GM18508 (cell line): ENCODE data around the gene TBC1D5.

ENCODE experiments used
- ATAC-seq: cut with Tn5 transposase; IDR thresholded peaks from one replicate; pipeline ENCODE4 v1.9.1; 2021; ENCODE audit warnings: moderate number of reproducible peaks; ENCODE audit not compliant: insufficient read depth, unreplicated experiment

TBC1D5 gene

DNA sequence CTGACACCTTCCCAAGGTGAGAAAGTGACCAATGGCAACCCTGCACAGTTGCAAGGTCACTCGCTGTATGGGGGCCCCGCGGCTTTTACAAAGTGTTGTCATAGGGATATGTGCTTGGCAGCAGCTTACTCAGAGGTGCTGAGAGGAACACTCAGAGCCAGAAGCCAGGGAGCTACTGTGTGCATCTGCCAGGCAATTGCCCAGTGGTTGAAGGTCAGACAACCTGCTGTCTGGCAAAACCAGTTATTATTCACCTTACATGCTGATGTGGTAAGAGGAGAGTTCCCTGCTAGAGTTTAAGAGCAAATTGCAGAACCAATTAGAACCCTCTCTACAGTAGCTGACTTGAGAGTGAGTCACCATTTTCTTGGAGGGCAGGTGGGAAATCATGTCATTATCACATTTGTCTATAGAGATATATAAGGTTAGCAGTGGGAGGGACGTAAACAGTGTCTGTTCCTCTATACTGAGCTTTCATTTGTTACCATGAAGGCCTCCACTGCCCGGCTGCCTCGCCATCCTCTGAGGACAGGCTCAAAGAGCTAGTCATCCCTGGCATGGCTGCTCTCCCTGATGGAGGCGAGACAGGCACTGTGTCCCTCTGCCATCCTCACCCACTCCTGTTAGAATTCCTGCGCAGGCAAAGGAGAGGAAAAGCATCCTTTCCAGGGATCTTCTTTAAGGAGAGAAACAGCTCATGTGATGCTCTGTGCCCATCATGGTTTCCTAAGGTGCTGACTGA is 583.3 kb downstream of the TBC1D5 start:
- no peak for ATAC-seq

DNA sequence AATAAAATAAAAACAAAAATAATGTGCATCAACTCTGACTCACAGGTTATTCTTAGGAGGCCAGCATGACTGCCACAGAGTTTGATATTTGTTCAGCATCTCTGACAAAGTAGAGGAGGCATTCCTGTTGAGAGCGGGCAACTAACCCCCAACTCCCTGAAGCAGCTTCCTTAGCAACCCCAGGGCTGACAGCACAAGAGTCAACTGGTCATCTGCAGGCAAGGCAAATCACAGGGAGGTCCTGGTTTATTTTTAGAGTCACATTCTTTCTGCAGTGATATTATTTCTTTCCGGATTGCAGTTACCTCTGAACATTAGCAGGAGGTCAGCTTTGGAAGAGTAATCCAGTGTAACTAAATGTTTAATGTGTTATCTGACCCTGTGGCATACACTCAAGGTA is 584.7 kb downstream of the TBC1D5 start:
- no peak for ATAC-seq

DNA sequence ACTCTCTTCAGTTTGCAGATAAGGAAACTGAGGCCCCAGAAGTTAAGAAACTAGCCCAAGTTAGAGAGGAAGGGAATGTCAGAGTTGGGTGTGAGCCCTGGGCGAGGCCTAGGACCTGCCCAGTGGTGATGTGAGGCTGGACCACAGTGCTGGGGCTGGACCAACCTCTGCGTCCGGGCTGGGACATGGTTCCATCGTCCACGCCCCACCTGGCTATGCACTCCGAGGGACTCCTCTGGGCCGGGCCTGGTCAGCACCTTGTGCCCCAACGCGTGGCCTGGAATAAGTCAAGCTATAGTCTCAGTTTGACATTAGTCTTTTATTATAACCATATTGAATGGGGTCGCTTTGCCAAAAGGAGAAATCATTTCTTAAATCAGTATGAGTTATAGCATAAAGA is 585.6 kb downstream of the TBC1D5 start:
- no peak for ATAC-seq

DNA sequence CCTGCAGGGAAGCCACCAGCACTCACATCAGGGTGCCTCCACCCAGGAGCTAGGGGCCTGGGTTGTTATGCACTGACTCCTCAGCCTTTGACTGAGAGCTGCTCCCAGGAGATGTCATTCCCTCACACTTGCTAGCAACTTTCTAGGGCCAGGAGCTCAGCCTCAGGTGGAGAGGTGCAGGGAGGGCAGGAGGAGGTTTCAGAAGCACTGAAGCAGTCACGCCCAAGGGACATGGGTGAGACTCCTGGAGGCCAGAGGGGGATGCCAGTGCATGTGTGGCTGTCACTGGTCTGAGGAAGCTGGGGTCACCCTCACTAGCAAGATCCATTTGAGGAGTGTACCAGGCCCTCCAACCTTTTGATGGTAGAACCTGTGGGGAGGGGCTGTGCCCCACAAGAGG is 586.5 kb downstream of the TBC1D5 start:
- no peak for ATAC-seq

DNA sequence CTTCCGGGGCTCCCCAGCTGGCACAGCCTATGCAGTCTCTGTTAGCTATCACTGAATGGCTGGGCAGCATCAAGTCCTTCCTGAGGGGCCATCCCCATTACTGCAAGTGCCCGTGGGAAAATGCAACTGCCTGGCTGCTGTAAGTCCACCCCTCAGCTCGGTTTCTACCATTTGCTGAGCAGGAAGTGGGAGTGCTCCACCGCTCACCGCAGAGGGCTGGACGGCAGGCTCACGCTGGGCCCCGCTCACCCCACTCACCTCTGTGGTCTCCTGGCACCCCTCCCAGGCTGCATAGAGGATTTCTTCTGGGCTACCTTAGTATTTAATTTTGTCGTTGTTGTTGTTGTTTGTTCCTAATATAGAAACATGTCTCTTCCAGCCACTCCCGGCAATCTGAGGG is 587.5 kb downstream of the TBC1D5 start:
- ATAC-seq: no peak

DNA sequence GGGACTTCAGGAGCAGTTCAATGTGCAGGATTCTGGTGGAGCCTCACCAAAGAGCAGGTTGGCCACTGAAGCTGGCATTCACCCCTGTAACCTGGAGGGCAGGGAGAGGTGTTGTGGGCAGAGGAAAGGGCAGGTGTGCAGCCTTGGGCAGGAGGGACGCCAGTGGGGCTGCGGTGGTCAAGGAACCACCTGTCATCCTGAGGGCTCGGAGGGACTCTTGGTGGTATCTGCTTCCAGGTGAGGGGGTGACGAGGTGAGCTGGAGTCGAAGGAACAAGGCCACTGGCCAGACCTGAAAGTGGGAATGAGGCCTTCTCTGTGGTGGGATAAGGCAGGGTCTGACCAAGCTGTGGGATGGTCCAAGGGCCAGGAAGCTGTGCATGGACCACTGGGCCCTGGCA is 588.2 kb downstream of the TBC1D5 start:
- no peak for ATAC-seq

DNA sequence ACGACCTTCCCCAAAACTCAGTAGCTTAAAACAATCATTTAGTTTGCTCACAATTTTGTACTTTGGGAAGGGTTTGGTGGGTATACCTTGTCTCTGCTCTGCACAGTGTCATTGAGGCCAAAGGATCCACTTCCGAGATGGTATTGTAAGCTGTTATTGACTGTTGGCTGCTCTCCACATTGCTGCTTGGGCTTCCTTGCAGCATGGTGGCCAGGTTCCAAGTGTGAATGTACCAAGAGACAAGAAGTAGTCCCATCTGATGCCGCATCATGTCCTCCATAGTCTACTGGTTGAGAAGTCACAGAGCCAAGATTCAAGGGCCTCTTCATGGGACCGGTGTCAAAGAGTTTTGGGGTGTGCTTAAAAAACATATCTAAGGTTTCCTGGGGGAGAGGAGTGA is 589.2 kb downstream of the TBC1D5 start:
- no peak for ATAC-seq

DNA sequence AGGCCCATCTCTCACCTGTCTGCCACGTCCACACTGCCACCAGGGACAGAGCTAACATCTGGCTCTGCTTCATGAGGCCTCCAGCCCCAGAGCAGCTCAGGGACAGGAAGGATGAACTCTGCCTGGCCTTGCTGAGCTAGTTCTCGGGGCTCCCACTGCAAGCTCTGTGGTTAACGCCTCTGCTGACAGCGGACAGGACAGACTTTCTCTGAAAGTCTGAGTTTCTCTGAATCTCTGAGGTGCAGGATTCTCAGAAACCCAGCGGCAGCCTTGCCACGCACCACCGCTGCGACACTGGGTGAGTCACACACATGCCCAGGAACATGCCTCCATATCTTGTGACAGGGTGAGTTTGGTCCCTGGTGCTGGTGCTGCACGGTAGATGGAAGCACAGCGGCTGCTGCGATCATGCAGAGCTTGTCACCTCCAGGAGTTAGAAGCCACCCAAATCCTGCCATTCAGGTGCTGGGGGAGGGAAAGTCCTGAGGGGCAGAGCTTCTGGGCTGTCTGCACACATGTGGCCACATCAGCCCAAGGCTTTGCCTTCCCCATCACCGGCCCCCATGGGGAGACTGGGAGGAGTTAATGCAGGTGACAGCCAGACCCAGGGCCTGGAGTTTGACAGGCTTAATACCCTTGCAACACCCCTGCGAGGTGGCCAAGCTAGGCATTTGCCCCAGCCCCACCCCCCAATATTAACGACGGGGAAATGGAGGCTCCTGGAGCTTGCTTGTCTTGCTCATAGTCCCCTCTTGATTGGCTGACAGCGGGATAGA is 590.6 kb downstream of the TBC1D5 start:
- ATAC-seq: peak; percentile 96

DNA sequence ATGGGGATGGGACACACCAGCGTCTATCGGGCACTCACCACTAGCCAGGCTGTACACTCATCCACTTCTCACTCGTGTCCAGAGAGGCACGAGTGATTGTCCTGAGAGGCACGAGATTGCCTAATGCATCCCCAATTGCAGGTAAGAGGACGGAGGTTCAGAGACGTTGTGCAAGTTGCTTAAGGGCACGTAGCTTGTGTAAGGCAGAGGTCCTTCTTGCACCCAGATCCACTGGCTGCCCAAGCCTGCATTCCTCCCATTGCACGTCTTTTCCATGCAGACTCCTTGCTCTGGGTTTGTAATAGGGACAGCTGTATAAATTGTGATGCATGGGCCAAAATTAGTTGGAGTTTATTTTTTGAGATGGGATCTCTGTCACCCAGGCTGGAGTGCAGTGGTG is 593.4 kb downstream of the TBC1D5 start:
- no peak for ATAC-seq

DNA sequence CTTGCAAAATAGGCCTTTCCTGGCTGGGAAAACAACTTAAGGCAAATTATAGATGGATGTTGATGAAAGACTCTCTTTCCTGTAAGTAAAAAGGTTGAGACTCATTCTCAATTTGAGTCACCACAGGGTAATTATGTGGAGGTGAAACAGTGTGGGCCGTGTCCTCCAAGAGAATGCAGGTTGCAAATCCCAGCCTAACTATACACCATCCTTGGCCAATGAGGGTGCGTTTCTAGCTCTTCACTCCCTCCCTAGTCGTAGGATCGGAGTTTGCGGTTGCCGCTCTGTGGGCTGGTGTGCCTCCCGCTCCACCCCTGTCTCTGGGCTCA is 597.8 kb downstream of the TBC1D5 start:
- no peak for ATAC-seq

DNA sequence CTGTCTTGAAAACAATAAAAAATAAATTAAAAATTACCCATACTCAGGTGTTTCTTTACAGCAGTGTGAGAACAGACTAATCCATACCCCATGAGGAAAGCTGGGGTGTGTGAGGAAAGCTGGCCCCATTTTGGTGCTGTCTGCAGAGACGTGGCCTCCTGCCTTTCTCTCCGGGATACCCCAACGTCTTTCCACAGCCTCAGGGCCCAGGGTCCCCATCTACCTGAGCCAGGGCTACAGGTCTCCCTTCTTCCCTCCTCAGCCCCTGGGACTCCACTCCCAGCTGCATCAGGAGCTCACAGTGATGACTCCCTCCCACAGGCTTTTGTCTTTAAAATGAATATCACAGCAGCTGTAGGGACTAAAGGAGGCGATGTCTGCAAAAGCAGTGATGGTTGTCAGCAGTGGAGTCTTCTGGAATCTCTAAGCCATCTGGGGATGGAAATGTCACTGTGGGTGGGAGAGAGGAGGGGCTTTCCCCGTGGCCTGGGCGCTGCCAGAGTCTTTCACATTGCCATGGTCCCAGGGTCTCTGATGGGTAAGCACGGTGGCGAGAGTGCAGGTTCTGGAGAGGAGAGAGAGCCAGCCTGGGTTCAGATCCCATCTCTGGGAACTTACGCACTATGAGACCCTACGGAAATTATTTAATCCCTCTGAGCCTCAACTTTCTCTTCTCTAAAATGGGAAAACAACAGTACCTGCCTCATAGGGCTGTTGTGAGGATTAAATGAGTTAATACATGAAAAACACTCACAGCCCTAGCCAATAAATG is 598.4 kb downstream of the TBC1D5 start:
- ATAC-seq: no peak

DNA sequence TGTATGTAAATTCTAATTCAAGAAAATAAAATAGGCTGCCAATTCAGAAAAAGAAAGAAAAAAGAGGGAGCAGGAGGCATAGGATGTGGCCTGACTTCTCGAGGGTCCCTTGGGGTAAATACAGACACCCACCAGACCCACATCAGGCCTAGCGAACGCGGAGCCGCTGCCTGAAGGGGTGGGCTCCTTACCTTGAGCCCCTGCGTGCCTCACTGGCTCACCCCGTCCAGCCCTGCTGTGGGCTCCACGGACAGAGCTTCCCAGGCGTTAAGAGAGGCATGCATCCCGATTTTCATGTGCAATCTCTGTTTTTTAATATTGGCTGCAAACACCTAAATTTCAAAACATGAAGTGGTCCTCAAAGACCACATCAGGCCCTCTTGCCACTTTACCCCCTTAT is 599.9 kb downstream of the TBC1D5 start:
- ATAC-seq: no peak

DNA sequence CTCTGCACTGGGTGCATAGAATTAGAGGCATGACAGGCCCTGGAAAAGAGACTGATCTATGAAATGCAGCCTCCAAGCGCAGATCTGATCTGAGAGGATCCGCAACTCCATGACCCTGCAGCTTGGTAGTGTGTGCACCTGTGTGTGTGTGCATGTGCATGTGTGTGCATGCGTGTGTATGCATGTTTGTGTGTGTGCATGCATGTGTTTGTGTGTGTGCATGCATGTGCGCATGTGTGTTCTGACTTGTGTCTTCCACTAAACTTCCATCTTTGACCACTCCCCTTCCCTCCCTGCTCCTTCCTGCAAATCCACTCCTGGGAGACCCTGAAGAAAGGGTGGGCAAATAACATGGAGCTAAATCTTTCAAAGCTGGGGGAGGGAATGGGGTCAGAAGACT is 600.7 kb downstream of the TBC1D5 start:
- ATAC-seq: no peak

DNA sequence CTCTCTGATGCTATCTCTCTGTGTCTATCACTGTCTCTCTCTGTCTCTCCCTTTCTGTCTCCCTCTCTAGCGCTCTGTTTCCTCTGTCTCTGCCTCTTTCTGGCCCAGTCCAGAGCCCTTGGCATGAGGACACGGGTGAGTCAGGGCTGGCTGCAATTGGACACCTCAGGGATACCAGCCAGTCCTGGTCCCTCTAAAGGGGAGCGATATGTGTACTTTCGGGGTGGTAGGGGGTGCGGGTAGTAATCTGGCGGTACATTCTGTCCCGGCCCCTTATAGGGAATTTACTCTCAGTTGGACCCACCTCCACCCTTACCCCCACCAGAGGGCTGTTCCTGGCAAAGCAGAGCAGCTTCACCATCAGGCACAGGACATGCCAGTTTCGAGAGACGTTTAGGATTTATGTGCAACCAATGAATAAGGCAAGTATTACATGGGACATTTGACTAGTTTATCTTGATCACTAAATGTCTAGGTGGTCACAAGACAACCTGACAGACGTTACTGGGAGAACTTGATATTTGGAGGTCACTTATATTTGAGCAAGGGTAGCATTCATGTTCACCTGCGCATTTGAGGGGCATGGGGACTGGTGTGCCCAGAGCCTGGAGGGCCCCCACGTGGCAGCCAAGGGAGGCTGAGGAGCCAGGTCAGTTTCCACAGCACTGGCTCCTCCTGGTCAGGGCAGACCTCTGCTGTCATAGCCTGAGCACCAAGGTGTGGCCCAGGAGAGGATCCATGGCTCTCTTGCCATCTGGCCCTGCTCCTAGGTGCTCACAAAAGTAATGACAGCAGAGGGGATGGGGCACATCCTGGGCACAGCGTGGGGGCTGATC is 601.5 kb downstream of the TBC1D5 start:
- ATAC-seq: no peak

DNA sequence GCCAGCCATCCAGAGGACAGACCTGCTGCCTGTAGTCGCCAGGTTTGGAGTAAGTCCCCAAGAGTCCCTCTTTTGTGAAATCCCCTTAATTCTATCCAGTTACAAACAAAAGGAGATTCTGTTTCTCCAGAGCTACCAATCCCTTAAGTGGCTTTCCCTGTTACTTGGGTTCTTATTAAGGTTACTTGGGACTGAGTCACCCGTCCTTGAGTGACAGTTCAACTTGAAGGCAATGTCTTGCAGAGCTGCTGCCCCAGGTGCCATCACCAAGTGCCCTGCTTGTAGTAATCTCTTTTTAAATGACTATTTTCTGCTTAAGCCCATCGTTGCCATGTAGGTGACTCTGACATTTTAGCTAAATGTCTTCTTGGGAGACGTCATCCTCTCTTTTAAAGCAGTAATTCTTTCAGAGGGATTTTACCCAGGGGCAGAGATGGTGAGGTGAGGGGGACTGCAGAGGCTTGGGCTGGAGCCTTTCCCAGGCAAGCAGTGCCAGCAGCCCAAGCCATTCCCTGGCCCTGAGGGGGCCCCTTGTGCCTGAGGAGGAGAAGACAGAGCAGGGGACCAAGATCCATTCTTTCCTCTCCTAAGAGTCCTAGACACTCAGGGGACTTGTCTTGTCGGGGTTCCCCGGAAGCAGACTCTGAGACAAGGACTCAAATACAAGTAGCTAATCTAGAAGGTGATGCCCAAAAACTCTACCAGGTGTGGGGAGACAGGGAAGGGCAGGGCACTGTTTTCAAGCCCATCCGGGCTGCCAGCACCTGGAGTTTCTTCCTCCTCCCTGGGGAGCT is 604.0 kb downstream of the TBC1D5 start:
- ATAC-seq: no peak

DNA sequence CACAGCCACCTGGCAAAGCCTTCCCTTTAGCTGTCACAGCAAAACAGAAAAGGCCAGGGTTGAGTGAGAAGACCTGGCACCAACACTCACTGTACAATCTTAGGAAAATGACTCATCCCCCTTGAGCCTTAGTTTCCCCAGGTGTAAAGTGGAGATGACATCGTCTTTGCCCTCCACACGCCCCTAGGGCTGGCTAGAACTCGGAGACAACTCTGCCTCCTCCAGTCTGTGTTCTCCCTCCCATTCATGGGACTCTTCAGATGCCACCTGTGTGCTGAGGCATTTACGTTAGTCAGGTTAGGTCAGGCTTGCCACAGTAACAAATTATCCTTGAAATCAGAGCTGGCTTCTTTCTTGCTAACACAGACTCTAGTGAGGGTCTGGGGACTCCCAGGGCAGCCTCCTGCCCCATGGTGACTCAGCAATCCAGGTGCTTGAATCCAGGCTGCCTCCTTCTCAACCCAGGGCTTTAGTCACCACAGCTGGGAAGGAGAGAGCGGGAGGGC is 605.1 kb downstream of the TBC1D5 start:
- no peak for ATAC-seq

DNA sequence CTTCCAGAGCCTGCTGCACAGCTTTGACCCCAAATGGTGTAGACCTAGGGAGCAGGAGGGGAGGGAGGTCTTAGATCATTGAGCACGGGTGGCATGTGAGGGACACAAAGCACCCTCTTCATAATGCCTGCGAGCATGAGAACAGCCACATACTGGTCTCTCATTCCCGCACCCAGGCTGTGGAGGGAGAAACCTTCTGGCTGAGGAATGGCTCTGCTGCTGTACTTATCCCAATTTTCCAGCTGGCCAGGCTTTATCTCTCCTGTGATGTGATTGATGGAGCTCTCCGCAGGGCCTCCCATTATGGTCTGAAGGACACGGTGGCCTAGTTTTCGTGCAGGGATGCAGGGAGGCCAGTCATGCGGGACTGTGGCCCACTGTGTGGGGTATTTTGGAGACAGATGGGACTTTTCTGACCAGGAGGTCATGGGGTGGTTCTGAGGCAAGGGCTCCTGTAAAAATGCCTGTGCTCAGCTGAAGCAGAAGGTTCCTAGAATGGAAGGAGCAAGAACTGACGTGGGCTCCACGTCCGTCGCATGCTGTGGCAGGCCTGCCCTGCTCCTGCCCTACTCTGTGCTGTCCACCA is 606.2 kb downstream of the TBC1D5 start:
- ATAC-seq: no peak

DNA sequence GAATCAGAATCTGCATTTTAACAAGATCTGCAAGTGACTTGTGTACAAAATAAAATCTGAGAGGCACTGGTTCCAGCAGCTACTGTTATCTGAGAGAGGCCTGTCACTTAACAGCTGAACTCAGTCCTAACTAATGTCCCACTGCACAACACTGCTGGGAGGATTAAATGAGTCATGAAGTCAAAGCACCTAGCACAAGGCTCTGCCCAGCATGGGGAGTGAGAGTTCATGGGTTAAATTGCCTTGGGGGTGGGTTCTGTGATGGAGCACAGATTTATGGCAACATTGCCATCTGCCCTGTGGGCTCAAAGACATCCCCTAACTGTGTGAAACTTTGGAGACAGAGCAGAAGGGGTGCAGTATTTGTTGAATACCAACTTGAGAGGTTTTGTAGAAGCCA is 606.7 kb downstream of the TBC1D5 start:
- no peak for ATAC-seq
